Right lobe of liver (tissue), 6 donors: ENCODE results near the gene PRKAG2. TPM values are rescaled to one million over a fixed set of nuclear protein-coding genes. Genes with fewer than 3 reads are reported as not detected.

Experiments used
- ATAC-seq, 4 donors: fragments of 200-7000 bp; cut with Tn5 transposase; one replicate each; pipeline ENCODE4 v1.9.1; 2020; ENCODE audit warnings: mild to moderate bottlenecking in 4 of 4, moderate library complexity in 4 of 4
- DNase-seq, 3 donors: peaks; one replicate each; pipeline ENCODE4 v3.0.0-alpha.2; 2020
- H3K27ac ChIP-seq, 3 donors: fragments of 200-600 bp; one replicate each; pipeline ENCODE4 v1.8.0; 2022
- H3K27me3 ChIP-seq, 2 donors: fragments of 200-600 bp; one replicate each; pipeline ENCODE4 v1.8.0; 2022
- H3K36me3 ChIP-seq, 4 donors: fragments of 200-600 bp; sonication (generic) in 1 of 4; one replicate each; pipeline versions ENCODE4 v1.5.1 to v1.8.0; 2017 to 2022; ENCODE audit warnings: control low read depth in 1 of 4
- H3K4me1 ChIP-seq, 4 donors: fragments of 200-600 bp; sonication (generic) in 1 of 4; one replicate each; pipeline versions ENCODE4 v1.5.1 to v1.8.0; 2017 to 2022; ENCODE audit warnings: control low read depth in 1 of 4
- H3K4me3 ChIP-seq, 3 donors: fragments of 200-600 bp; one replicate each; pipeline ENCODE4 v1.8.0; 2022
- H3K9me3 ChIP-seq, 4 donors: fragments of 200-600 bp; sonication (generic) in 1 of 4; one replicate each; pipeline versions ENCODE4 v1.5.1 to v1.8.0; 2017 to 2022; ENCODE audit warnings: control low read depth in 1 of 4
- POLR2A ChIP-seq: fragments of 450-650 bp; IDR thresholded peaks from one replicate; pipeline ENCODE4 v1.6.1; 2017; ENCODE audit warnings: antibody characterized with exemption, mild to moderate bottlenecking
- WGBS: methylation state at CpG from one replicate; pipeline ENCODE4 v1.1.6; 2018; ENCODE audit warnings: low coverage, low lambda C conversion rate; ENCODE audit not compliant: insufficient coverage; ENCODE audit errors: missing lambda C conversion rate; 5-methylcytosine and 5-hydroxymethylcytosine counted together
- intact Hi-C, 2 donors: fragments of 100-400 bp; cut with DNase I; formaldehyde crosslinking; loops; one replicate each; pipeline versions ENCODE4 v1.11.2 to v1.14.1; 2022
- total RNA-seq, 6 experiments: library from RNA; depleted of rRNA in 2 of 6; stranded (reverse); fragments of >200 nt in 2 of 6; fragmentation: NEBNext Ultra II Directional in 3 of 6; extraction: Animal tissue kit (Norgen Biotek cat#: 25700) in 3 of 6; gene quantifications; one replicate each; pipeline versions ENCODE4 v1.1.0 to v1.2.4, GENCODE V29; 2016 to 2023
- TF ChIP-seq, protein P1 (sequence below), 4 donors: fragments of 200-600 bp in 3 of 4; fragments of 450-650 bp in 1 of 4; IDR thresholded peaks; one replicate each; pipeline versions ENCODE4 v1.5.1 to v1.8.0; 2016 to 2022; ENCODE audit warnings: antibody characterized with exemption in 4 of 4, mild to moderate bottlenecking in 2 of 4
- donor health status: DM: no; HTN: yes; CAD: no.
- donor health status: DM: no; HTN: no; CAD: no.
- donor health status: DM: no; HTN: no; CAD: no.
- donor health status: DM: no; HTN: yes; CAD: no.
- donor health status: DM: no; HTN: yes; CAD: no.

The PRKAG2 gene
- total RNA-seq, 6 experiments from 2014 or later = 20.6 to 63.6 (median 29.5) TPM

DNA sequence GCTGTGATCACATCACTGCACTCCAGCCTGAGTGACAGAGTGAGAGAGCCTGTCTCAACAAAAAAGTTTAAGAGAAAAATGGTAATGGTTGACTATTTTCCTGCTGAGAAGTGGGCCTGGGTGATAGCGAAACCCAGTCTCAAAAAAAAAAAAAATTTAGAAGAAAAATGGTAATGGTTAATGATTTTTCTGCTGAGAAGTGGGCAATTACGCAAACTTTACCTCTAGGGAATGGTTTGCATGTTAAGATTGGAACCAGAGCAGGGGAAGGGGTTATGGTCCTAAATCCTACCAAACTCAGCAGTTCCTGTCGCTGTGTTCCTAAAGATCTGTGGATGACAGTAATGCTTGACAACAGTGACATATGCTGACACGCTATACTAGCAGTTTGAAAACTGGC, 226.8 kb downstream of the PRKAG2 start:
- no peak overlapping the region for H3K4me3 ChIP-seq
- ATAC-seq (no peak), DNase-seq (no peak)
- H3K27me3 ChIP-seq = no peaks in the 10 kb centered on the region
- H3K4me1 ChIP-seq = peaks cover 0 to 20% (median 8%) of the 10 kb centered on the region in 4 donors
- TF ChIP-seq, protein P1, sequence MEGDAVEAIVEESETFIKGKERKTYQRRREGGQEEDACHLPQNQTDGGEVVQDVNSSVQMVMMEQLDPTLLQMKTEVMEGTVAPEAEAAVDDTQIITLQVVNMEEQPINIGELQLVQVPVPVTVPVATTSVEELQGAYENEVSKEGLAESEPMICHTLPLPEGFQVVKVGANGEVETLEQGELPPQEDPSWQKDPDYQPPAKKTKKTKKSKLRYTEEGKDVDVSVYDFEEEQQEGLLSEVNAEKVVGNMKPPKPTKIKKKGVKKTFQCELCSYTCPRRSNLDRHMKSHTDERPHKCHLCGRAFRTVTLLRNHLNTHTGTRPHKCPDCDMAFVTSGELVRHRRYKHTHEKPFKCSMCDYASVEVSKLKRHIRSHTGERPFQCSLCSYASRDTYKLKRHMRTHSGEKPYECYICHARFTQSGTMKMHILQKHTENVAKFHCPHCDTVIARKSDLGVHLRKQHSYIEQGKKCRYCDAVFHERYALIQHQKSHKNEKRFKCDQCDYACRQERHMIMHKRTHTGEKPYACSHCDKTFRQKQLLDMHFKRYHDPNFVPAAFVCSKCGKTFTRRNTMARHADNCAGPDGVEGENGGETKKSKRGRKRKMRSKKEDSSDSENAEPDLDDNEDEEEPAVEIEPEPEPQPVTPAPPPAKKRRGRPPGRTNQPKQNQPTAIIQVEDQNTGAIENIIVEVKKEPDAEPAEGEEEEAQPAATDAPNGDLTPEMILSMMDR (IDR thresholded peaks at IDR 0.05) = no peak
- no peak for TF ChIP-seq POLR2A
- H3K9me3 ChIP-seq = no peaks in the 10 kb centered on the region
- WGBS = 87% methylated on average over 3 of the region's 4 CpGs
- intact Hi-C loops = no loop called here
- peaks cover 0 to 4% (median 0%) of the 10 kb centered on the region in 4 donors for H3K36me3 ChIP-seq
- H3K27ac ChIP-seq = peak overlapping the region in 2 of 3 donors; percentile 74 to 91

DNA sequence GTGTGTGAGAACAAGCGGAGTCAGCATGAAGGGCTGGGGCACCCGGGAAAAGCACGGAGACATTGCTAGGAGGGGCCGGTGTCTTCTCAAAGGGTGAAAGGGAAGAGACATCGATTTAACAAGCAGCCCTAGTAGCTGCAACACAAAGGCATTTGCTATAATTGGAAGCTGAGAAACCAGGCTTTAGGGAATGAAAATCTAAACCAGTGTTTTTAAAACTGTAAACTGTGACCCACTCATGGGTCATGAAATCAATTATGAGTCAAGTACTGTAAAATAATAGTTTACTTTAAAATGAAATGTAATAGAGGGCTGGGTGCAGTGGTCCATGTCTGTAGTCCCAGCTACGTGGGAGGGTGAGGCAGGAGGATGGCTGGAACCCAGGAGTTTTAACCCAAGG, 228.5 kb downstream of the PRKAG2 start:
- H3K9me3 ChIP-seq = no peaks in the 10 kb centered on the region
- peak overlapping the region in 2 of 3 donors; percentile 46 to 59 for H3K27ac ChIP-seq
- no peak overlapping the region for H3K4me3 ChIP-seq
- H3K36me3 ChIP-seq = peaks cover 0 to 4% (median 0%) of the 10 kb centered on the region in 4 donors
- intact Hi-C loops = no loop called here
- no peak for TF ChIP-seq POLR2A
- TF ChIP-seq, protein P1 (IDR thresholded peaks at IDR 0.05) = no peak
- H3K27me3 ChIP-seq = no peaks in the 10 kb centered on the region
- peaks cover 0 to 21% (median 8%) of the 10 kb centered on the region in 4 donors for H3K4me1 ChIP-seq
- ATAC-seq (no peak), DNase-seq (no peak)
- WGBS = 76% methylated on average over 5 of the region's 6 CpGs

DNA sequence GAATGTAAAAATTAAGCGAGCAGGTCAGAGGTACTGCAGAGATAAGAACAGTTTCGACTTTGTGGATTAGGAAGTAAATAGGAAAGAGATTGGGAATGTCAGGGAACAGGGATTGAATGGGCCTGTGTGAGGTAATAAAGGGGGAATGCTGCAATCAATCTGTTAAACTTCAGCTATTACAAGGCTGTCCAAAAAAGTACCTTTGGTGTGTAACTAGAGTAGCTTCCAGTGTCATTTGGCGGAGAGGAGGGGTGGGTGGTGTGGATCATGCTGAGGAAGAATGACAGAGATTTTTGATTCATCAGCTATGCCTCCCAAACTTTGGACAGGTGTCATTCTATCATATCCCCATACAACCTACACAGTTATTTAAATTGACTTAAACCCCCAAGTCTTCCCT, 229.0 kb downstream of the PRKAG2 start:
- WGBS = 22% methylated on average over 3 of the region's 3 CpGs
- intact Hi-C loops = no loop called here
- H3K4me1 ChIP-seq = peaks cover 0 to 26% (median 10%) of the 10 kb centered on the region in 4 donors

DNA sequence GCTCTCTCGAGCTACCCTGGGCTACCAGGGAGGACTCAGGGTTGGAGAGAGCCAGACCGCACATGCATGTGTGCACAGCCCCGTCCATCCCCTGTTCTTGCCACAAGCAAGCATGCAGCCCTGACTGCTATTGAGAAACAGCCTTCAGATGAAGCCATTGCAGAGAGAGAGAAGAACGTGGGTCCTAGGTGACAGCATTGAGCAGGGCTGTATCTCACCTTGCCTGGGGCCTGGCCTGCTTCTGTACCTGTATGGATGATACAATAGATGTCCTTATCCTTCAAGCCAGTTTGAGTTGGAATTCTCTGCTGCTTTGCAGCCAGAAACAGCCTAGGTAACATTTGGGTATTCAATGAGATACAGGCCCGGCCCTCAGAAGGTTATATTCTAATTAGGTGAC, 229.9 kb downstream of the PRKAG2 start:
- intact Hi-C loops = no loop called here
- 84% methylated on average over 2 of the region's 5 CpGs for WGBS
- DNase-seq = no peak
- ATAC-seq = no peak
- TF ChIP-seq POLR2A = no peak
- TF ChIP-seq, protein P1 (IDR thresholded peaks at IDR 0.05) = no peak
- Histone ChIP-seq H3K36me3 (peaks cover 0 to 4% (median 0%) of the 10 kb centered on the region in 4 donors), H3K27me3 (no peaks in the 10 kb centered on the region), H3K27ac (peak overlapping the region in 2 of 3 donors; percentile 46 to 59), H3K9me3 (no peaks in the 10 kb centered on the region), H3K4me1 (peaks cover 0 to 29% (median 11%) of the 10 kb centered on the region in 4 donors), H3K4me3 (no peak overlapping the region)

More for the DNA sequence above, 229.0 kb downstream of the PRKAG2 start:
- no peaks in the 10 kb centered on the region for H3K27me3 ChIP-seq
- TF ChIP-seq POLR2A = peak; percentile 26
- TF ChIP-seq, protein P1 (IDR thresholded peaks at IDR 0.05) = no peak
- peak overlapping the region in 2 of 3 donors; percentile 46 to 59 for H3K27ac ChIP-seq
- H3K9me3 ChIP-seq = no peaks in the 10 kb centered on the region
- H3K36me3 ChIP-seq = peaks cover 0 to 4% (median 0%) of the 10 kb centered on the region in 4 donors
- H3K4me3 ChIP-seq = no peak overlapping the region
- DNase-seq (peak in 1 of 3 donors; percentile 68), ATAC-seq (peak; percentile 56 to 70 (median 68))
